Psoas muscle (tissue), 8 donors: ENCODE measurements around the gene SLC24A4. TPM values are rescaled to one million over a fixed set of nuclear protein-coding genes. Genes with fewer than 3 reads are reported as not detected.

Experiments
- ATAC-seq, 4 donors: fragments of 200-7000 bp; cut with Tn5 transposase; one replicate each; pipeline ENCODE4 v1.9.1; 2020; ENCODE audit warnings: moderate library complexity in 3 of 4, mild to moderate bottlenecking in 2 of 4
- DNase-seq, 2 donors: peaks; one replicate each; pipeline ENCODE4 v3.0.0-alpha.2; 2020
- H3K27ac ChIP-seq: fragments of 200-600 bp; one replicate; pipeline ENCODE4 v1.8.0; 2022
- H3K27me3 ChIP-seq, 3 donors: fragments of 200-600 bp in 1 of 3; one replicate each; pipeline versions ENCODE4 v1.6.1 to v1.8.0; 2013 to 2022; ENCODE audit warnings: low read length in 2 of 3, mild to moderate bottlenecking in 2 of 3, moderate library complexity in 1 of 3; ENCODE audit not compliant: insufficient read depth in 3 of 3
- H3K36me3 ChIP-seq, 2 donors: fragments of 200-600 bp in 1 of 2; one replicate each; pipeline versions ENCODE4 v1.6.1 to v1.8.0; 2013 to 2022; ENCODE audit warnings: low read depth in 1 of 2, mild to moderate bottlenecking in 1 of 2, moderate library complexity in 1 of 2; ENCODE audit not compliant: insufficient read depth in 1 of 2
- H3K4me1 ChIP-seq: fragments of 200-600 bp; one replicate; pipeline ENCODE4 v1.8.0; 2022
- H3K4me3 ChIP-seq: fragments of 200-600 bp; one replicate; pipeline ENCODE4 v1.8.0; 2022; ENCODE audit warnings: mild to moderate bottlenecking
- H3K9me3 ChIP-seq: fragments of 200-600 bp; one replicate; pipeline ENCODE4 v1.8.0; 2022
- CTCF ChIP-seq: fragments of 200-600 bp; IDR thresholded peaks from one replicate; pipeline ENCODE4 v1.8.0; 2022; ENCODE audit warnings: antibody characterized with exemption
- WGBS, 3 donors: extraction: QIAGEN DNeasy Blood & Tissue Kit; methylation state at CpG; one replicate each; pipeline versions ENCODE4 v1.1.6 to v1.1.7; 2013; 5-methylcytosine and 5-hydroxymethylcytosine counted together
- intact Hi-C, 2 donors: fragments of 100-400 bp; cut with DNase I; formaldehyde crosslinking; loops; one replicate each; pipeline versions ENCODE4 v1.11.0 to v1.14.2; 2022
- polyA plus RNA-seq, 3 donors: library from polyadenylated mRNA; stranded (reverse); fragments of 200-250 nt; gene quantifications; one replicate each; pipeline ENCODE4 v1.2.3, GENCODE V29; 2013
- total RNA-seq, 4 donors: library from RNA; stranded (reverse); fragmentation: NEBNext Ultra II Directional in 2 of 4; extraction: Animal tissue kit (Norgen Biotek cat#: 25700) in 2 of 4; gene quantifications; one replicate each; pipeline versions ENCODE4 v1.2.1 to v1.2.4, GENCODE V29; 2021 to 2023
- donor health status: healthy with polysubstance abuse.
- donor health status: DM: no; HTN: no; CAD: no; lungs with moderate emphysema.
- donor health status: Bipolar disorder and iron deficiency.
- donor health status: healthy.
- donor health status: DM: yes; HTN: yes; CAD: no.
- donor health status: DM: no; HTN: no; CAD: no.
- donor health status: DM: no; HTN: no; CAD: no.
- donor health status: DM: yes; HTN: yes; CAD: no.

The SLC24A4 gene
- total and polyA plus RNA-seq, 7 donors = 0.21 to 2.3 (median 0.34) TPM

DNA sequence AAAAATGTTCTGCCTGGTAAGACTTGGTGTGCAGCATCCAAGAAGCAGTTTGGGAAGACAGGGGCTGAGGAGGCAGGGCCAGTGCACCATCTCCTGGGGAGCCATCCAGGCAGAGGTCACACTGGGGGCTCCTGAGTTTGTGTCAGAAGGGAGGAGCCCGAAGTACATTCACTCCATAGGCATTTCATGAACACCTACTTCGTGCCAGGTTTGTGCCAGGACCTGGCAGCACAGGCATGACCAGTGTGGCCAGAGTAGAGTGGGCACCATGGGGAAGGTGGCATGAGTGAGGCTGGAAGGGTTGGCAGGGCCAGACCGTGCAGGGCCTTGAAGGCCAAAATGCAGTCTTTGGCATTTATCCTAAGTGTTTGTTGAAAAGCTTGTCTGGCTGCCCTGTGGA, 104.1 kb downstream of the SLC24A4 start:
- no peak for TF ChIP-seq CTCF
- Histone ChIP-seq H3K4me1 (no peaks in the 10 kb centered on the region), H3K27ac (no peak overlapping the region), H3K9me3 (no peaks in the 10 kb centered on the region), H3K36me3 (no peaks in the 10 kb centered on the region), H3K4me3 (no peak overlapping the region), H3K27me3 (peaks cover 0 to 3% (median 0%) of the 10 kb centered on the region in 3 donors)
- no peak for DNase-seq
- no peak for ATAC-seq
- 74 to 86% (median 82%) methylated on average over 3 of the region's 3 CpGs for WGBS, 3 donors
- intact Hi-C loops = no loop called here

DNA sequence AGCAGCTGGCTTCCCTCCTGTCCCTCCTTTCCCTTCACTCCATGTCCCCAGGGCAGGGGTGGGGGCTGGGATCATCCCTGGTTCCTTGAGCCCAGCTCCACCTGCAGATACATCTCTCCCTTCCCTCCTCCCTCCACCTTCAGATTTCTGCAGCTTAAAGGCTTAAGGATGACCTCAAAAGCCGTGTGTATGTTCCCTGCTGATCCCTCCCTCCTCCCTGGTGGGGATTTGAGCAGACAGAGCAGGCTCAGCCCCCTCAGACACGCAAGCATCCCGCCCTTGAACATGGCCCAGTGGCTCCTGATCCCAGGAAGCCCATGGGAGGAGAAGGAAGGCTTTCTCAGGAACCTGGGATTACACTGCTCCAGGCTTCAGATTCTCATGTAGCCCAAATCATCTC, 107.7 kb downstream of the SLC24A4 start:
- Histone ChIP-seq H3K27me3 (peaks cover 0 to 3% (median 0%) of the 10 kb centered on the region in 3 donors), H3K9me3 (no peaks in the 10 kb centered on the region), H3K36me3 (no peaks in the 10 kb centered on the region), H3K4me3 (no peak overlapping the region), H3K27ac (no peak overlapping the region), H3K4me1 (no peaks in the 10 kb centered on the region)
- ATAC-seq (no peak), DNase-seq (no peak)
- TF ChIP-seq CTCF = no peak
- 55 to 66% (median 61%) methylated on average over 3 of the region's 3 CpGs for whole genome bisulfite sequencing, 3 donors
- intact Hi-C loops = no loop called here

GRCh38 chr14:92431199-92431725, 108.3 kb downstream of the SLC24A4 start:
- peaks cover 0 to 3% (median 0%) of the 10 kb centered on the region in 3 donors for H3K27me3 ChIP-seq
- no peak overlapping the region for H3K4me3 ChIP-seq
- intact Hi-C loops = no loop called here
- 25 to 30% (median 25%) methylated on average over 11 of the region's 11 CpGs for WGBS, 3 donors
- no peaks in the 10 kb centered on the region for H3K9me3 ChIP-seq
- no peaks in the 10 kb centered on the region for H3K36me3 ChIP-seq
- H3K4me1 ChIP-seq = no peaks in the 10 kb centered on the region
- ATAC-seq = no peak
- no peak for TF ChIP-seq CTCF
- no peak for DNase-seq
- H3K27ac ChIP-seq = no peak overlapping the region

DNA sequence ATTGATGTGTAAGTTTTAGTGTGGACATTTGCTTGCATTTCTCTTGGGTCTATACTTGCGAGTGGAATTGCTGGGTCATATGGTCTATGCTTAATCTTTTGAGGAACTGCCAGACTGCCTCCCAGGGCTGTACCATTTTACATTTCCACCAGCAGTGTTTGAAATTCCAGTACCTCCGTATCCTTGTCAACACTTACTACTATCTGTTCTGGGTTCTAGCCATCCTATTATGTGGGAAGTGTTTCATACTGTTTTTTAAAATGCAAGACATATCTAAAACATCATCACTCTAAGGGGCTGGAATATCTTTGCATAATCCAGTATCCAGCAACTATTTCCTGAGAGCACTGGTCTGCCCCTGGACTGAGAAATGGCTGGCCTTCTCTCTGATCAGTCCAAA, 110.4 kb downstream of the SLC24A4 start:
- Histone ChIP-seq H3K27ac (no peak overlapping the region), H3K36me3 (no peaks in the 10 kb centered on the region), H3K4me3 (no peak overlapping the region), H3K4me1 (no peaks in the 10 kb centered on the region), H3K9me3 (no peaks in the 10 kb centered on the region), H3K27me3 (peaks cover 0 to 3% (median 0%) of the 10 kb centered on the region in 3 donors)
- TF ChIP-seq CTCF = no peak
- WGBS, 3 donors = 96 to 98% (median 98%) methylated on average over 2 of the region's 2 CpGs
- intact Hi-C loops = no loop called here
- no peak for ATAC-seq
- no peak for DNase-seq

- Histone ChIP-seq H3K27ac (no peak overlapping the region), H3K4me3 (no peak overlapping the region), H3K4me1 (no peaks in the 10 kb centered on the region), H3K36me3 (no peaks in the 10 kb centered on the region), H3K27me3 (peaks cover 0 to 3% (median 0%) of the 10 kb centered on the region in 3 donors), H3K9me3 (no peaks in the 10 kb centered on the region)
- no peak for DNase-seq
- intact Hi-C loops = no loop called here
- no peak for TF ChIP-seq CTCF
- ATAC-seq = no peak
Measured at GRCh38 chr14:92435154-92435553, 112.2 kb downstream of the SLC24A4 start.
